Measurements from ENCODE around the gene GSE1. TPM values are rescaled to one million over a fixed set of nuclear protein-coding genes. Genes with fewer than 3 reads are reported as not detected.

GSE1 gene
- total and polyA plus RNA-seq, 8 donors = 84.8 to 148 (median 112) TPM

- H3K27me3 ChIP-seq = no peaks in the 10 kb centered on the region
- TF ChIP-seq, protein P1, sequence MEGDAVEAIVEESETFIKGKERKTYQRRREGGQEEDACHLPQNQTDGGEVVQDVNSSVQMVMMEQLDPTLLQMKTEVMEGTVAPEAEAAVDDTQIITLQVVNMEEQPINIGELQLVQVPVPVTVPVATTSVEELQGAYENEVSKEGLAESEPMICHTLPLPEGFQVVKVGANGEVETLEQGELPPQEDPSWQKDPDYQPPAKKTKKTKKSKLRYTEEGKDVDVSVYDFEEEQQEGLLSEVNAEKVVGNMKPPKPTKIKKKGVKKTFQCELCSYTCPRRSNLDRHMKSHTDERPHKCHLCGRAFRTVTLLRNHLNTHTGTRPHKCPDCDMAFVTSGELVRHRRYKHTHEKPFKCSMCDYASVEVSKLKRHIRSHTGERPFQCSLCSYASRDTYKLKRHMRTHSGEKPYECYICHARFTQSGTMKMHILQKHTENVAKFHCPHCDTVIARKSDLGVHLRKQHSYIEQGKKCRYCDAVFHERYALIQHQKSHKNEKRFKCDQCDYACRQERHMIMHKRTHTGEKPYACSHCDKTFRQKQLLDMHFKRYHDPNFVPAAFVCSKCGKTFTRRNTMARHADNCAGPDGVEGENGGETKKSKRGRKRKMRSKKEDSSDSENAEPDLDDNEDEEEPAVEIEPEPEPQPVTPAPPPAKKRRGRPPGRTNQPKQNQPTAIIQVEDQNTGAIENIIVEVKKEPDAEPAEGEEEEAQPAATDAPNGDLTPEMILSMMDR (IDR thresholded peaks at IDR 0.05) = no peak
- intact Hi-C loops (cut with DNase I) = no loop called here
- no peak overlapping the region for H3K27ac ChIP-seq
- H3K36me3 ChIP-seq = peaks cover 0 to 66% of the 10 kb centered on the region in 2 donors
- ATAC-seq = no peak
- H3K9me3 ChIP-seq = no peaks in the 10 kb centered on the region
- peak in 1 of 4 donors; percentile 62 for DNase-seq
- peaks cover 7 to 32% of the 10 kb centered on the region in 2 donors for H3K4me1 ChIP-seq
- no peak overlapping the region for H3K4me3 ChIP-seq
These were observed 37.2 kb downstream of the GSE1 start for GRCh38 chr16:85650135-85650843.

- H3K9me3 ChIP-seq = no peaks in the 10 kb centered on the region
- no peak overlapping the region for H3K4me3 ChIP-seq
- H3K27me3 ChIP-seq = no peaks in the 10 kb centered on the region
- no peak overlapping the region for H3K27ac ChIP-seq
- intact Hi-C loops (cut with DNase I) = no loop called here
- DNase-seq = peak in 1 of 4 donors; percentile 82
- peaks cover 5 to 29% of the 10 kb centered on the region in 2 donors for H3K4me1 ChIP-seq
- TF ChIP-seq, protein P1 (IDR thresholded peaks at IDR 0.05) = no peak
- peaks cover 0 to 74% of the 10 kb centered on the region in 2 donors for H3K36me3 ChIP-seq
- ATAC-seq = no peak
These were observed 37.9 kb downstream of the GSE1 start for GRCh38 chr16:85650844-85651628.

- TF ChIP-seq, protein P1 (IDR thresholded peaks at IDR 0.05) = no peak
- Histone ChIP-seq H3K36me3 (peaks cover 0 to 74% of the 10 kb centered on the region in 2 donors), H3K27me3 (no peaks in the 10 kb centered on the region), H3K4me3 (no peak overlapping the region), H3K4me1 (peaks cover 5 to 29% of the 10 kb centered on the region in 2 donors), H3K9me3 (no peaks in the 10 kb centered on the region), H3K27ac (no peak overlapping the region)
- ATAC-seq = peak; percentile 2
- peak in 2 of 4 donors; percentile 38 to 67 for DNase-seq
- intact Hi-C loops (cut with DNase I) = no loop called here
These were observed 38.7 kb downstream of the GSE1 start for GRCh38 chr16:85651629-85652430.

GRCh38 chr16:85652431-85653221 lies 39.5 kb downstream of the GSE1 start:
- TF ChIP-seq, protein P1 (IDR thresholded peaks at IDR 0.05) = no peak
- Histone ChIP-seq H3K9me3 (no peaks in the 10 kb centered on the region), H3K27ac (no peak overlapping the region), H3K27me3 (no peaks in the 10 kb centered on the region), H3K36me3 (peaks cover 0 to 74% of the 10 kb centered on the region in 2 donors), H3K4me3 (no peak overlapping the region), H3K4me1 (peaks cover 5 to 29% of the 10 kb centered on the region in 2 donors)
- peak in 3 of 4 donors; percentile 62 to 81 (median 75) for DNase-seq
- intact Hi-C loops (cut with DNase I) = no loop called here
- ATAC-seq = peak; percentile 39

Data from left lung (tissue), 10 donors.